EL (cell line): ENCODE measurements around the gene COL4A1.

Experiments used
- DNase-seq: peaks from one replicate; pipeline ENCODE4 v3.0.0-alpha.2; 2016

Gene COL4A1

GRCh38 chr13:110341445-110342244, 34.7 kb upstream of the COL4A1 start:
- no peak for DNase-seq

GRCh38 chr13:110340812-110341444, 34.0 kb upstream of the COL4A1 start:
- DNase-seq: peak; percentile 91

GRCh38 chr13:110339975-110340550, 33.1 kb upstream of the COL4A1 start:
- no peak for DNase-seq

GRCh38 chr13:110339263-110339662, 32.3 kb upstream of the COL4A1 start:
- DNase-seq: no peak

GRCh38 chr13:110338441-110339101, 31.6 kb upstream of the COL4A1 start:
- DNase-seq: no peak

- no peak for DNase-seq
These were observed 30.3 kb upstream of the COL4A1 start for GRCh38 chr13:110337247-110337646.

GRCh38 chr13:110336681-110337080, 29.7 kb upstream of the COL4A1 start:
- DNase-seq: peak; percentile 62

- no peak for DNase-seq
These were observed 29.2 kb upstream of the COL4A1 start for GRCh38 chr13:110336108-110336507.

- DNase-seq: no peak
These were observed 28.0 kb upstream of the COL4A1 start for GRCh38 chr13:110334841-110335490.

GRCh38 chr13:110334256-110334655, 27.3 kb upstream of the COL4A1 start:
- peak; percentile 75 for DNase-seq

- DNase-seq: no peak
These were observed 26.9 kb upstream of the COL4A1 start for GRCh38 chr13:110333837-110334236.

- DNase-seq: no peak
These were observed 25.8 kb upstream of the COL4A1 start for GRCh38 chr13:110332750-110333149.

GRCh38 chr13:110331362-110331761, 24.4 kb upstream of the COL4A1 start:
- DNase-seq: peak; percentile 52

GRCh38 chr13:110330491-110331011, 23.6 kb upstream of the COL4A1 start:
- DNase-seq: peak; percentile 84

GRCh38 chr13:110329798-110330461, 23.0 kb upstream of the COL4A1 start:
- peak; percentile 74 for DNase-seq

GRCh38 chr13:110329258-110329657, 22.3 kb upstream of the COL4A1 start:
- DNase-seq: no peak

- DNase-seq: no peak
These were observed 21.6 kb upstream of the COL4A1 start for GRCh38 chr13:110328573-110328972.

- DNase-seq: peak; percentile 45
These were observed 20.2 kb upstream of the COL4A1 start for GRCh38 chr13:110327051-110327721.

GRCh38 chr13:110326263-110326904, 19.4 kb upstream of the COL4A1 start:
- DNase-seq: no peak

- no peak for DNase-seq
These were observed 17.2 kb upstream of the COL4A1 start for GRCh38 chr13:110324026-110324749.
